HEK293 (cell line): ENCODE measurements around the gene CRTC1.

Experiments used
- CTCF ChIA-PET: fragments of 350-600 bp; formaldehyde crosslinking; extraction: SDS; loops from one replicate; lab custom pipeline; 2021; ENCODE audit warnings: antibody characterized with exemption; lab: Yijun Ruan, JAX
- POLR2A ChIA-PET: fragments of 300-600 bp; formaldehyde crosslinking; extraction: SDS; loops from one replicate; lab custom pipeline; 2020; ENCODE audit warnings: antibody characterized with exemption, inconsistent platforms; lab: Yijun Ruan, JAX
- H3K27ac ChIP-seq: fragments of 200-500 bp; sonication (Bioruptor generic); 2 replicates; pipeline ENCODE4 v1.5.1; 2014; ENCODE audit warnings: low read depth, low read length, control low read depth, inconsistent platforms; ENCODE audit errors: extremely low read depth
- H3K36me3 ChIP-seq, 2 experiments: fragments of 200-500 bp in 1 of 2; sonication (Bioruptor generic) in 1 of 2; 1 replicate in 1 of 2; 2 replicates in 1 of 2; pipeline ENCODE4 v1.5.1; 2014 to 2017; ENCODE audit warnings: inconsistent platforms in 2 of 2, low read length in 2 of 2; ENCODE audit not compliant: control insufficient read depth in 2 of 2, insufficient read depth in 1 of 2
- H3K4me1 ChIP-seq: fragments of 200-500 bp; sonication (Bioruptor generic); 2 replicates; pipeline ENCODE4 v1.5.1; 2014; ENCODE audit warnings: mild to moderate bottlenecking, low read length, inconsistent platforms; ENCODE audit not compliant: control insufficient read depth, insufficient read depth
- H3K4me3 ChIP-seq: 2 replicates; pipeline ENCODE4 v1.5.1; 2011; ENCODE audit warnings: low read depth, mild to moderate bottlenecking, control low read depth, low read length, moderate library complexity
- H3K9me3 ChIP-seq: fragments of 200-500 bp; sonication (Bioruptor generic); 2 replicates; pipeline ENCODE4 v1.5.1; 2014; ENCODE audit warnings: low read depth, low read length, inconsistent platforms; ENCODE audit not compliant: control insufficient read depth, insufficient read depth
- ELK4 ChIP-seq: IDR thresholded peaks from 2 replicates; pipeline ENCODE4 v1.6.1; 2011; ENCODE audit warnings: mild to moderate bottlenecking, low read depth, low read length, borderline replicate concordance
- KLF10 ChIP-seq: fragments of 450-650 bp; IDR thresholded peaks from 2 replicates; pipeline ENCODE4 v1.5.1; 2018; ENCODE audit warnings: missing biosample characterization, mild to moderate bottlenecking, missing genetic modification characterization
- KLF16 ChIP-seq: fragments of 450-650 bp; formaldehyde crosslinking; IDR thresholded peaks from 2 replicates; pipeline ENCODE4 v1.5.1; 2017; ENCODE audit warnings: missing biosample characterization, missing genetic modification characterization
- ZBTB1 ChIP-seq: fragments of 450-650 bp; formaldehyde crosslinking; IDR thresholded peaks from 2 replicates; pipeline ENCODE4 v1.5.1; 2016; ENCODE audit warnings: missing biosample characterization, missing genetic modification characterization
- ZBTB26 ChIP-seq: fragments of 450-650 bp; formaldehyde crosslinking; optimal IDR thresholded peaks from 2 replicates; pipeline ENCODE3; 2016; ENCODE audit warnings: missing biosample characterization, mild to moderate bottlenecking, missing genetic modification characterization
- ZBTB48 ChIP-seq: fragments of 450-650 bp; formaldehyde crosslinking; IDR thresholded peaks from 2 replicates; pipeline ENCODE4 v1.5.1; 2016; ENCODE audit warnings: missing biosample characterization, missing genetic modification characterization
- ZNF140 ChIP-seq: fragments of 450-650 bp; formaldehyde crosslinking; IDR thresholded peaks from 2 replicates; pipeline ENCODE4 v1.5.1; 2016; ENCODE audit warnings: missing biosample characterization, missing genetic modification characterization
- ZNF146 ChIP-seq: fragments of 450-650 bp; formaldehyde crosslinking; IDR thresholded peaks from 2 replicates; pipeline ENCODE4 v1.5.1; 2016; ENCODE audit warnings: missing biosample characterization, missing genetic modification characterization
- ZNF23 ChIP-seq: fragments of 450-650 bp; formaldehyde crosslinking; IDR thresholded peaks from 2 replicates; pipeline ENCODE4 v1.5.1; 2016; ENCODE audit warnings: missing biosample characterization, missing genetic modification characterization, borderline replicate concordance
- ZNF426 ChIP-seq: fragments of 450-650 bp; formaldehyde crosslinking; IDR thresholded peaks from 2 replicates; pipeline ENCODE4 v1.5.1; 2017; ENCODE audit warnings: missing biosample characterization, missing genetic modification characterization, mild to moderate bottlenecking, inconsistent platforms, moderate library complexity
- ZNF518A ChIP-seq: fragments of 450-650 bp; formaldehyde crosslinking; conservative IDR thresholded peaks from 2 replicates; pipeline ENCODE4 v1.5.1; 2016; ENCODE audit warnings: low read depth, missing biosample characterization, missing genetic modification characterization
- ZNF529 ChIP-seq: fragments of 450-650 bp; formaldehyde crosslinking; IDR thresholded peaks from 2 replicates; pipeline ENCODE4 v1.5.1; 2017; ENCODE audit warnings: missing genetic modification characterization, missing biosample characterization; ENCODE audit not compliant: insufficient replicate concordance
- ZNF555 ChIP-seq: fragments of 450-650 bp; formaldehyde crosslinking; conservative IDR thresholded peaks from 2 replicates; pipeline ENCODE4 v1.5.1; 2017; ENCODE audit warnings: missing biosample characterization, mild to moderate bottlenecking, missing genetic modification characterization, inconsistent platforms
- ZNF561 ChIP-seq: fragments of 450-650 bp; IDR thresholded peaks from 2 replicates; pipeline ENCODE4 v1.5.1; 2018; ENCODE audit warnings: missing biosample characterization, missing genetic modification characterization, borderline replicate concordance
- ZNF580 ChIP-seq: fragments of 450-650 bp; formaldehyde crosslinking; IDR thresholded peaks from 2 replicates; pipeline ENCODE4 v1.5.1; 2016; ENCODE audit warnings: missing biosample characterization, missing genetic modification characterization
- ZNF585B ChIP-seq: fragments of 450-650 bp; formaldehyde crosslinking; IDR thresholded peaks from 2 replicates; pipeline ENCODE4 v1.5.1; 2016; ENCODE audit warnings: missing biosample characterization, missing genetic modification characterization
- ZNF610 ChIP-seq: fragments of 450-650 bp; formaldehyde crosslinking; IDR thresholded peaks from 2 replicates; pipeline ENCODE4 v1.5.1; 2016; ENCODE audit warnings: missing biosample characterization, missing genetic modification characterization, borderline replicate concordance
- ZNF658 ChIP-seq: fragments of 450-650 bp; formaldehyde crosslinking; IDR thresholded peaks from 2 replicates; pipeline ENCODE4; 2016; ENCODE audit warnings: missing biosample characterization, missing genetic modification characterization
- ZNF670 ChIP-seq: fragments of 450-650 bp; formaldehyde crosslinking; IDR thresholded peaks from 2 replicates; pipeline ENCODE4 v1.5.1; 2016; ENCODE audit warnings: missing biosample characterization, missing genetic modification characterization, low read depth
- ZNF785 ChIP-seq: fragments of 450-650 bp; formaldehyde crosslinking; IDR thresholded peaks from 2 replicates; pipeline ENCODE4 v1.5.1; 2016; ENCODE audit warnings: missing biosample characterization, missing genetic modification characterization
- ZNF791 ChIP-seq: fragments of 450-650 bp; formaldehyde crosslinking; IDR thresholded peaks from 2 replicates; pipeline ENCODE4 v1.5.1; 2016; ENCODE audit warnings: missing biosample characterization, missing genetic modification characterization

CRTC1 gene

GRCh38 chr19:18789883-18790565 is 106.5 kb downstream of the CRTC1 start (continued):
- TF ChIP-seq ZBTB26 (tag by site-specific recombination) (peak; percentile 66), ZNF529 (tag by site-specific recombination) (no peak), ZNF518A (tag by site-specific recombination) (no peak), ZNF658 (tag by site-specific recombination) (no peak)

GRCh38 chr19:18790566-18791314 is 107.3 kb downstream of the CRTC1 start, which contains the start of gene COMP:
Gene COMP, minus strand, starts transcription at chr19:18791305. Its CDS starts 36 bp downstream, at chr19:18791269.
- Histone ChIP-seq H3K4me3 (peak within 1 kb of the TSS; percentile 25), H3K9me3 (no peaks in the 10 kb centered on the region), H3K27ac (no peak within 1 kb of the TSS), H3K4me1 (no peaks in the 10 kb centered on the region), H3K36me3 (no peaks in the 10 kb centered on the region)
- TF ChIP-seq ZNF23 (tag by site-specific recombination): no peak
- TF ChIP-seq ZNF146 (tag by site-specific recombination): no peak
- no peak for TF ChIP-seq ZNF610 (tag by site-specific recombination)
- no peak for TF ChIP-seq ZBTB1 (tag by site-specific recombination)
- TF ChIP-seq ZNF580 (tag by site-specific recombination): no peak
- no peak for TF ChIP-seq ZNF140 (tag by site-specific recombination)
- no peak for TF ChIP-seq KLF16 (tag by site-specific recombination)
- TF ChIP-seq ELK4: no peak
- no peak for TF ChIP-seq ZNF561 (tag by site-specific recombination)
- TF ChIP-seq ZNF555 (tag by site-specific recombination): no peak
- TF ChIP-seq ZNF670 (tag by site-specific recombination): no peak
- no peak for TF ChIP-seq ZNF785
- no peak for TF ChIP-seq ZBTB48 (tag by site-specific recombination)
- TF ChIP-seq ZNF585B: no peak
- no peak for TF ChIP-seq ZNF426 (tag by site-specific recombination)
- TF ChIP-seq ZNF518A (tag by site-specific recombination): no peak
- TF ChIP-seq ZNF791: no peak
- no peak for TF ChIP-seq KLF10
- ChIA-PET POLR2A (no interaction called here), CTCF (interaction anchor here (1.2 kb wide), 1 partner anchor 56 kb away, joined by 4 read pairs; no protein-coding TSS in a partner anchor)
